Prostate gland (tissue), 2 donors: ENCODE measurements around the gene B3GALT6. TPM values are rescaled to one million over a fixed set of nuclear protein-coding genes. Genes with fewer than 3 reads are reported as not detected.

ENCODE experiments used
- DNase-seq: peaks from one replicate; pipeline ENCODE4 v3.0.0-alpha.2; 2019; ENCODE audit warnings: low spot score
- H3K27ac ChIP-seq, 2 donors: fragments of 200-600 bp; sonication (generic); 2 replicates each; pipeline ENCODE4 v1.5.1; 2017 to 2019
- H3K27me3 ChIP-seq: fragments of 200-600 bp; sonication (generic); replicated peaks from 2 replicates; pipeline ENCODE4 v1.5.1; 2019; ENCODE audit not compliant: insufficient read depth
- H3K36me3 ChIP-seq, 2 donors: fragments of 200-600 bp; sonication (generic); 1 replicate in 1 of 2; 2 replicates in 1 of 2; pipeline versions ENCODE4 v1.5.1 to v1.8.1; 2017 to 2019
- H3K4me1 ChIP-seq: fragments of 200-600 bp; sonication (generic); replicated peaks from 2 replicates; pipeline ENCODE4 v1.5.1; 2019
- H3K4me3 ChIP-seq, 2 donors: fragments of 200-600 bp; sonication (generic); 2 replicates each; pipeline ENCODE4 v1.5.1; 2017 to 2019
- H3K9me3 ChIP-seq: fragments of 200-600 bp; sonication (generic); 2 replicates; pipeline ENCODE4 v1.5.1; 2017
- CTCF ChIP-seq, 4 experiments: fragments of 200-600 bp in 2 of 4; fragments of 450-650 bp in 2 of 4; sonication (generic) in 2 of 4; IDR thresholded peaks; 1 replicate in 3 of 4; 2 replicates in 1 of 4; pipeline ENCODE4 v1.5.1; 2016 to 2019; ENCODE audit warnings: antibody characterized with exemption in 4 of 4, mild to moderate bottlenecking in 2 of 4, moderate library complexity in 2 of 4
- POLR2A ChIP-seq: fragments of 450-650 bp; IDR thresholded peaks from one replicate; pipeline ENCODE4 v1.6.1; 2016; ENCODE audit warnings: antibody characterized with exemption, mild to moderate bottlenecking
- POLR2AphosphoS5 ChIP-seq: sonication (generic); formaldehyde crosslinking; IDR thresholded peaks from one replicate; pipeline ENCODE4 v1.6.1; 2017; ENCODE audit warnings: antibody characterized with exemption
- WGBS: methylation state at CpG from one replicate; pipeline ENCODE4 v1.1.5; 2018; 5-methylcytosine and 5-hydroxymethylcytosine counted together
- intact Hi-C: fragments of 100-400 bp; cut with DNase I; formaldehyde crosslinking; loops from one replicate; pipeline ENCODE4 v1.14.2; 2022
- total RNA-seq, 2 donors: library from RNA; depleted of rRNA; stranded (reverse); fragments of >200 nt; gene quantifications; one replicate each; pipeline ENCODE4 v1.1.0, GENCODE V29; 2016

B3GALT6 gene
- total RNA-seq, 2 donors from 2014 or later, result 29.6 to 41.5 TPM

- WGBS, result 83% methylated on average over 13 of the region's 13 CpGs
- intact Hi-C loops, result no loop called here
- Histone ChIP-seq H3K36me3 (no peaks in the 10 kb centered on the region), H3K4me3 (no peak overlapping the region), H3K4me1 (no peaks in the 10 kb centered on the region), H3K9me3 (no peaks in the 10 kb centered on the region), H3K27me3 (no peaks in the 10 kb centered on the region), H3K27ac (no peak overlapping the region)
- TF ChIP-seq POLR2AphosphoS5 (no peak), CTCF (IDR thresholded peaks at IDR 0.05) (no peak), POLR2A (no peak)
- DNase-seq, result no peak
Measured at GRCh38 chr1:1196431-1197187, 35.4 kb upstream of the B3GALT6 start.

- intact Hi-C loops, result no loop called here
- Histone ChIP-seq H3K9me3 (no peaks in the 10 kb centered on the region), H3K4me3 (no peak overlapping the region), H3K4me1 (no peaks in the 10 kb centered on the region), H3K27me3 (no peaks in the 10 kb centered on the region), H3K36me3 (no peaks in the 10 kb centered on the region), H3K27ac (no peak overlapping the region)
- whole genome bisulfite sequencing, result 77% methylated on average over 7 of the region's 8 CpGs
- DNase-seq, result no peak
- TF ChIP-seq POLR2AphosphoS5 (no peak), POLR2A (no peak), CTCF (IDR thresholded peaks at IDR 0.05) (no peak)
Measured at GRCh38 chr1:1197188-1197500, 34.9 kb upstream of the B3GALT6 start.

GRCh38 chr1:1197551-1198422, 34.2 kb upstream of the B3GALT6 start:
- Histone ChIP-seq H3K4me3 (no peak overlapping the region), H3K27me3 (no peaks in the 10 kb centered on the region), H3K36me3 (no peaks in the 10 kb centered on the region), H3K27ac (no peak overlapping the region), H3K4me1 (no peaks in the 10 kb centered on the region), H3K9me3 (no peaks in the 10 kb centered on the region)
- TF ChIP-seq POLR2A, result no peak
- no peak for TF ChIP-seq POLR2AphosphoS5
- TF ChIP-seq CTCF (IDR thresholded peaks at IDR 0.05), result no peak
- intact Hi-C loops, result no loop called here
- no peak for DNase-seq
- 92% methylated on average over 38 of the region's 48 CpGs for WGBS

- 78% methylated on average over 10 of the region's 23 CpGs for WGBS
- no peak for DNase-seq
Measured at GRCh38 chr1:1198423-1199140, 33.5 kb upstream of the B3GALT6 start.

More at GRCh38 chr1:1198423-1199140, 33.5 kb upstream of the B3GALT6 start:
- Histone ChIP-seq H3K36me3 (no peaks in the 10 kb centered on the region), H3K4me1 (no peaks in the 10 kb centered on the region), H3K27ac (no peak overlapping the region), H3K27me3 (no peaks in the 10 kb centered on the region), H3K9me3 (no peaks in the 10 kb centered on the region), H3K4me3 (no peak overlapping the region)
- no peak for TF ChIP-seq CTCF (IDR thresholded peaks at IDR 0.05)
- no peak for TF ChIP-seq POLR2AphosphoS5
- TF ChIP-seq POLR2A, result no peak
- intact Hi-C loops, result no loop called here
